ENCODE measurements around the gene ARID4B.

DNA sequence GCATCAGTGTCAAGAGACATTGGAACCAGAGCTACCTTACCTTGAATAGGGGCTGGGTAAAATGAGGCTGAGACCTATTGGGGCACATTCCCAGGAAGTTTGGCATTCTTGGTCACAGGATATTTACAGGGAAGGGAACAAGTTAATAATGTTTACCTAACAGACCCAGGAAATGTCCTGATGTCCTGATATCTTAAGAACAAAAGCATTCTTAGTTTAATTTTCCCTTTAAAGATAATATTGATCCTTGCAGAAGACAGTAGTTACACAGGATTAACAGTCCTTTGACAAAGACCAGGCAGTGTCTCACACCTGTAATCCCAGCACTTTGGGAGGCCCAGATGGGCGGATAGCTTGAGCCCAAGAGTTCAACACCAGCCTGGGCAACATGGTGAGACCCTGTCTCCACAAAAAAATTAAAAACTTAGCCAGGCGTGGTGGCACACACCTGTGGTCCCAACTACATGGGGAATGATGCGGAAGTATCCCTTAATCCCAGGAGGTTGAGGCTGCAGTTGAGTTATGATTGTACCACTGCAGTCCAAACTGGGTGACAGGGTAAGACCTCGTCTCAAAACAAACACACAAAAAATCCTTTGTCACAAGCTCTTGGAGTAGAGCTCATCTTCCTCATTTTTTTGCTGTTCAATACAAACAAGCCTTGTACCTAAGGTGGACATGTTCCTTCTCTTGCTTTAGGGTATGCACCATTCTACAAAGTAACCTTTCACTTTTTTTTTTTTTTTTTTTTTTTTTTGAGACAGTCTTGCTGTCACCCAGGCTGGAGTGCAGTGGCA is 198.0 kb downstream of the ARID4B start:
- TF ChIP-seq CTCF (IDR thresholded peaks at IDR 0.05) (no peak), POLR2A (IDR thresholded peaks at IDR 0.05) (no peak)

All from Peyer's patch (tissue), 4 donors.